ENCODE results near the gene STXBP1. TPM values are rescaled to one million over a fixed set of nuclear protein-coding genes. Genes with fewer than 3 reads are reported as not detected.

The STXBP1 gene
- total and polyA plus RNA-seq, 2 of the 13 experiments (the other 11 are each of a cell fraction or from before 2014, with no cell fraction given), result 2.9 TPM

DNA sequence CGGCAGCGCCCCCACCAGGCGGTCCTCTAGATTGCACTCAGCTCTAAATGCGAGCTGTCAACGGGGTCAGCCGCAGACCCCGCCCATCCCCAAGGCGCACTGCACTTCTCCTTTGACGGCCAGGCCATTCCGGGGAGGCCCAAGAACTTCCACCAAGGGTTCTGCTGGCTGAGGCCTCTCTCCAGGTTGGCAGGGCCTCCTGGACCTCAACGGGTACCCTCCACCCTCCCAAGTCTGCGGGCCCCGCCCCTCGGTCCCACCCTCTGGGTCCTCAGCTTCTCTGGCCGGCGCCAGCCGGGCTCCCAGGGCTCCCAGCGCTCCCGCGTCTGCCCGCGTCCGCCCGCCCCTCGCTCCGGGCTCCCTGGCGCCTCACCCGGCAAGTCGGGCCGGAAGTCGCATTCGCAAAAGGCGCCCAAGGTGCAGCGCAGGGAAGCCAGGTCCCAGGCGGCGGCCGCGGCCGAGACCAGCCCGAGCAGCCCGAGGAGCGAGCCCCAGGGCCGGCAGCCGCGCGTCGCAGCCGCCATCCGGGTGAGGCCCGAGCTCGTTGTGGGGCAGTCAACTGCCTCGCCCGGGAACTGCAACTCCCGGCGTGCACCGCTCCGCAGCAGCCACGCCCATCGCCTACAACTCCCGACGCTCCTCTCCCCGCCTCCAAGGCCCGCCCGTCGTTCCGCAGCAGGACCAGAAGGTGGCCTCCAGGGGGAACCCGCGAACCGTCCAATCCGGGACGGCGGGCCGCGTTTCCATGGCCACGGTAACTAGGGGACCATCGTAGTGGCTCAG is 122.9 kb downstream of the STXBP1 start, which contains the start of gene TOR2A (continued):
- TF ChIP-seq, protein P1, sequence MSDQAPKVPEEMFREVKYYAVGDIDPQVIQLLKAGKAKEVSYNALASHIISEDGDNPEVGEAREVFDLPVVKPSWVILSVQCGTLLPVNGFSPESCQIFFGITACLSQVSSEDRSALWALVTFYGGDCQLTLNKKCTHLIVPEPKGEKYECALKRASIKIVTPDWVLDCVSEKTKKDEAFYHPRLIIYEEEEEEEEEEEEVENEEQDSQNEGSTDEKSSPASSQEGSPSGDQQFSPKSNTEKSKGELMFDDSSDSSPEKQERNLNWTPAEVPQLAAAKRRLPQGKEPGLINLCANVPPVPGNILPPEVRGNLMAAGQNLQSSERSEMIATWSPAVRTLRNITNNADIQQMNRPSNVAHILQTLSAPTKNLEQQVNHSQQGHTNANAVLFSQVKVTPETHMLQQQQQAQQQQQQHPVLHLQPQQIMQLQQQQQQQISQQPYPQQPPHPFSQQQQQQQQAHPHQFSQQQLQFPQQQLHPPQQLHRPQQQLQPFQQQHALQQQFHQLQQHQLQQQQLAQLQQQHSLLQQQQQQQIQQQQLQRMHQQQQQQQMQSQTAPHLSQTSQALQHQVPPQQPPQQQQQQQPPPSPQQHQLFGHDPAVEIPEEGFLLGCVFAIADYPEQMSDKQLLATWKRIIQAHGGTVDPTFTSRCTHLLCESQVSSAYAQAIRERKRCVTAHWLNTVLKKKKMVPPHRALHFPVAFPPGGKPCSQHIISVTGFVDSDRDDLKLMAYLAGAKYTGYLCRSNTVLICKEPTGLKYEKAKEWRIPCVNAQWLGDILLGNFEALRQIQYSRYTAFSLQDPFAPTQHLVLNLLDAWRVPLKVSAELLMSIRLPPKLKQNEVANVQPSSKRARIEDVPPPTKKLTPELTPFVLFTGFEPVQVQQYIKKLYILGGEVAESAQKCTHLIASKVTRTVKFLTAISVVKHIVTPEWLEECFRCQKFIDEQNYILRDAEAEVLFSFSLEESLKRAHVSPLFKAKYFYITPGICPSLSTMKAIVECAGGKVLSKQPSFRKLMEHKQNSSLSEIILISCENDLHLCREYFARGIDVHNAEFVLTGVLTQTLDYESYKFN (CRISPR knock-in tag; conservative IDR thresholded peaks at IDR 0.05), result peak; percentile 59
- TF ChIP-seq, protein P2, sequence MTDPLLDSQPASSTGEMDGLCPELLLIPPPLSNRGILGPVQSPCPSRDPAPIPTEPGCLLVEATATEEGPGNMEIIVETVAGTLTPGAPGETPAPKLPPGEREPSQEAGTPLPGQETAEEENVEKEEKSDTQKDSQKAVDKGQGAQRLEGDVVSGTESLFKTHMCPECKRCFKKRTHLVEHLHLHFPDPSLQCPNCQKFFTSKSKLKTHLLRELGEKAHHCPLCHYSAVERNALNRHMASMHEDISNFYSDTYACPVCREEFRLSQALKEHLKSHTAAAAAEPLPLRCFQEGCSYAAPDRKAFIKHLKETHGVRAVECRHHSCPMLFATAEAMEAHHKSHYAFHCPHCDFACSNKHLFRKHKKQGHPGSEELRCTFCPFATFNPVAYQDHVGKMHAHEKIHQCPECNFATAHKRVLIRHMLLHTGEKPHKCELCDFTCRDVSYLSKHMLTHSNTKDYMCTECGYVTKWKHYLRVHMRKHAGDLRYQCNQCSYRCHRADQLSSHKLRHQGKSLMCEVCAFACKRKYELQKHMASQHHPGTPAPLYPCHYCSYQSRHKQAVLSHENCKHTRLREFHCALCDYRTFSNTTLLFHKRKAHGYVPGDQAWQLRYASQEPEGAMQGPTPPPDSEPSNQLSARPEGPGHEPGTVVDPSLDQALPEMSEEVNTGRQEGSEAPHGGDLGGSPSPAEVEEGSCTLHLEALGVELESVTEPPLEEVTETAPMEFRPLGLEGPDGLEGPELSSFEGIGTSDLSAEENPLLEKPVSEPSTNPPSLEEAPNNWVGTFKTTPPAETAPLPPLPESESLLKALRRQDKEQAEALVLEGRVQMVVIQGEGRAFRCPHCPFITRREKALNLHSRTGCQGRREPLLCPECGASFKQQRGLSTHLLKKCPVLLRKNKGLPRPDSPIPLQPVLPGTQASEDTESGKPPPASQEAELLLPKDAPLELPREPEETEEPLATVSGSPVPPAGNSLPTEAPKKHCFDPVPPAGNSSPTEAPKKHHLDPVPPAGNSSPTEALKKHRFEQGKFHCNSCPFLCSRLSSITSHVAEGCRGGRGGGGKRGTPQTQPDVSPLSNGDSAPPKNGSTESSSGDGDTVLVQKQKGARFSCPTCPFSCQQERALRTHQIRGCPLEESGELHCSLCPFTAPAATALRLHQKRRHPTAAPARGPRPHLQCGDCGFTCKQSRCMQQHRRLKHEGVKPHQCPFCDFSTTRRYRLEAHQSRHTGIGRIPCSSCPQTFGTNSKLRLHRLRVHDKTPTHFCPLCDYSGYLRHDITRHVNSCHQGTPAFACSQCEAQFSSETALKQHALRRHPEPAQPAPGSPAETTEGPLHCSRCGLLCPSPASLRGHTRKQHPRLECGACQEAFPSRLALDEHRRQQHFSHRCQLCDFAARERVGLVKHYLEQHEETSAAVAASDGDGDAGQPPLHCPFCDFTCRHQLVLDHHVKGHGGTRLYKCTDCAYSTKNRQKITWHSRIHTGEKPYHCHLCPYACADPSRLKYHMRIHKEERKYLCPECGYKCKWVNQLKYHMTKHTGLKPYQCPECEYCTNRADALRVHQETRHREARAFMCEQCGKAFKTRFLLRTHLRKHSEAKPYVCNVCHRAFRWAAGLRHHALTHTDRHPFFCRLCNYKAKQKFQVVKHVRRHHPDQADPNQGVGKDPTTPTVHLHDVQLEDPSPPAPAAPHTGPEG (CRISPR knock-in tag; IDR thresholded peaks at IDR 0.05), result peak; percentile 89
- TF ChIP-seq, protein P3, sequence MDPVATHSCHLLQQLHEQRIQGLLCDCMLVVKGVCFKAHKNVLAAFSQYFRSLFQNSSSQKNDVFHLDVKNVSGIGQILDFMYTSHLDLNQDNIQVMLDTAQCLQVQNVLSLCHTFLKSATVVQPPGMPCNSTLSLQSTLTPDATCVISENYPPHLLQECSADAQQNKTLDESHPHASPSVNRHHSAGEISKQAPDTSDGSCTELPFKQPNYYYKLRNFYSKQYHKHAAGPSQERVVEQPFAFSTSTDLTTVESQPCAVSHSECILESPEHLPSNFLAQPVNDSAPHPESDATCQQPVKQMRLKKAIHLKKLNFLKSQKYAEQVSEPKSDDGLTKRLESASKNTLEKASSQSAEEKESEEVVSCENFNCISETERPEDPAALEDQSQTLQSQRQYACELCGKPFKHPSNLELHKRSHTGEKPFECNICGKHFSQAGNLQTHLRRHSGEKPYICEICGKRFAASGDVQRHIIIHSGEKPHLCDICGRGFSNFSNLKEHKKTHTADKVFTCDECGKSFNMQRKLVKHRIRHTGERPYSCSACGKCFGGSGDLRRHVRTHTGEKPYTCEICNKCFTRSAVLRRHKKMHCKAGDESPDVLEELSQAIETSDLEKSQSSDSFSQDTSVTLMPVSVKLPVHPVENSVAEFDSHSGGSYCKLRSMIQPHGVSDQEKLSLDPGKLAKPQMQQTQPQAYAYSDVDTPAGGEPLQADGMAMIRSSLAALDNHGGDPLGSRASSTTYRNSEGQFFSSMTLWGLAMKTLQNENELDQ (CRISPR knock-in tag; IDR thresholded peaks at IDR 0.05; ENCODE audit: borderline replicate concordance), result no peak
- peak; percentile 71; the same call in 1 of the 2 replicates for TF ChIP-seq CBX5 (CRISPR knock-in tag; IDR thresholded peaks at IDR 0.05; ENCODE audit: borderline replicate concordance)
- TF ChIP-seq ZNF724P (CRISPR knock-in tag; IDR thresholded peaks at IDR 0.05; ENCODE audit: borderline replicate concordance), result peak; percentile 79; the same call in 1 of the 2 replicates
- TF ChIP-seq, protein P4, sequence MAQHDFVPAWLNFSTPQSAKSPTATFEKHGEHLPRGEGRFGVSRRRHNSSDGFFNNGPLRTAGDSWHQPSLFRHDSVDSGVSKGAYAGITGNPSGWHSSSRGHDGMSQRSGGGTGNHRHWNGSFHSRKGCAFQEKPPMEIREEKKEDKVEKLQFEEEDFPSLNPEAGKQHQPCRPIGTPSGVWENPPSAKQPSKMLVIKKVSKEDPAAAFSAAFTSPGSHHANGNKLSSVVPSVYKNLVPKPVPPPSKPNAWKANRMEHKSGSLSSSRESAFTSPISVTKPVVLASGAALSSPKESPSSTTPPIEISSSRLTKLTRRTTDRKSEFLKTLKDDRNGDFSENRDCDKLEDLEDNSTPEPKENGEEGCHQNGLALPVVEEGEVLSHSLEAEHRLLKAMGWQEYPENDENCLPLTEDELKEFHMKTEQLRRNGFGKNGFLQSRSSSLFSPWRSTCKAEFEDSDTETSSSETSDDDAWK (CRISPR knock-in tag; IDR thresholded peaks at IDR 0.05), result no peak
- TF ChIP-seq FOXO1 (CRISPR knock-in tag; IDR thresholded peaks at IDR 0.05), result peak; percentile 54; the same call in 1 of the 2 replicates
- TF ChIP-seq ZNF343 (CRISPR knock-in tag; IDR thresholded peaks at IDR 0.05), result peak; percentile 93; the same call in 1 of the 2 replicates
- TF ChIP-seq ZNF768 (CRISPR knock-in tag; IDR thresholded peaks at IDR 0.05), result no peak; the same call in none of the 2 replicates
- TF ChIP-seq GABPA (IDR thresholded peaks at IDR 0.05; ENCODE audit: low read depth, low read length), result peak; percentile 71
- peak; percentile 85 for TF ChIP-seq GABPA (CRISPR knock-in tag; IDR thresholded peaks at IDR 0.05; ENCODE audit: low read depth)
- TF ChIP-seq MYNN (CRISPR knock-in tag; IDR thresholded peaks at IDR 0.05; ENCODE audit: low read depth), result peak; percentile 99
- no peak for TF ChIP-seq MATR3 (CRISPR knock-in tag; IDR thresholded peaks at IDR 0.05)
- no peak for TF ChIP-seq FLYWCH1 (CRISPR knock-in tag; IDR thresholded peaks at IDR 0.05)
- no peak for TF ChIP-seq ZC3H13 (CRISPR knock-in tag; IDR thresholded peaks at IDR 0.05)
- TF ChIP-seq ZBTB3 (CRISPR knock-in tag; IDR thresholded peaks at IDR 0.05; ENCODE audit: borderline replicate concordance, low read depth), result peak; percentile 91; the same call in 1 of the 2 replicates

All from HepG2 (cell line).